ENCODE data around the gene EPHA10.
"Not testable (repeated sequence)": the region's sequence is repeated elsewhere in the genome, so short reads cannot be mapped to it uniquely, and the experiment has no call there.

EPHA10 gene

GRCh38 chr1:37767488-37767887 lies 2.6 kb upstream of the EPHA10 start:
- DNase-seq: no peak

- peak in 1 of 2 experiments; percentile 48 for DNase-seq
Observed at GRCh38 chr1:37765916-37766664, 1.2 kb upstream of the EPHA10 start.

DNA sequence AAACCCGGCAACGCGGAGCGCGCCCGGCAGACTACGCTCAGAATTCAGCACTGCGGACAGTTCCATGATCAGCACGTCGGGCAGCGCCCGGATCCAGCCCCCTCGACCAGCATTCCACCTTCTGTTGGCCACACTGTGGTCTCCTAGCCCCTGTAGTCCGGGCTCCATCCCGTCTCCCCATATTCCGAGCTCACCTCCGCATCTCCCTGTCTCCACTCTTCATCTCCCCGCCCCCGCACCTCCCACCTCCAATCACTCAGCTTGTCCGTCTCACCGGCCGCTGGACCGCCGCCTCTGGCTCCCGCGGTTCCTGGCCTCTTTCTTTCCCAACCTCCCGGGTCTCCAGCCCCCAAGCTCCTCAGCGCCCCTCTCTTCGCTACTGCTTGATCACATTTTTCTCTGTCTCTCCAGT lies 500 bp downstream of the EPHA10 start:
- DNase-seq: no peak

DNA sequence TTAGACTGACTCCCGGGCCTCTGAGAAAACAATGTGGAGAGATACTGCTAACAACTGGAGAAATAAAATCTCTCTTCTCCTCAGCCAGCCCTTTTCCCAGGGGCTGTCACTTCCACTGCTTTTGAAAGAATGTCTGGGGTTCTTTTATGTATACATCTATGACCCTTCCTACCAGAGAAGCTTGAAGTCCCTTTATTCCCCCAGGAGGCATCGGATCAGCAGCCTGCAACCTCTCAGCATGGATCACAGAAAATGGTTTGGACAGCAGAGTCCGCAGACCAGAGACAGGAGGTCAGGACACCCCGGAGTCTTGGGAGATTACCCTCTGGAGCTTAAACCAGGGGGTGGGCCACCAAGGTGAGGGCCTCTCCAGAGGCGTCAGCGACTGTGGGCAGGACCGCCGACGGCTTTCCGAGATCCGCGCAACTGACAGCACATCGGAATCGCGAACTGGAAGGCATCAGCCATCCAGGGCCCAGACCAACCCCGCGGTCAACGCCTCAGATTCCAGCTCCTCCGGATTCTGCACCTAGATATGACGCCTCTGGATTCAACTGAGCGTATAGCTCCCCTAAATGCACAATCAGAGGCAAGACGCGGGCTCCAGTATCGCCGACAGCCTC lies 1.0 kb downstream of the EPHA10 start:
- no peak for DNase-seq

- no peak for DNase-seq
Observed at GRCh38 chr1:37762516-37762915, 2.4 kb downstream of the EPHA10 start.

GRCh38 chr1:37761416-37762095 lies 3.4 kb downstream of the EPHA10 start:
- no peak for DNase-seq

DNA sequence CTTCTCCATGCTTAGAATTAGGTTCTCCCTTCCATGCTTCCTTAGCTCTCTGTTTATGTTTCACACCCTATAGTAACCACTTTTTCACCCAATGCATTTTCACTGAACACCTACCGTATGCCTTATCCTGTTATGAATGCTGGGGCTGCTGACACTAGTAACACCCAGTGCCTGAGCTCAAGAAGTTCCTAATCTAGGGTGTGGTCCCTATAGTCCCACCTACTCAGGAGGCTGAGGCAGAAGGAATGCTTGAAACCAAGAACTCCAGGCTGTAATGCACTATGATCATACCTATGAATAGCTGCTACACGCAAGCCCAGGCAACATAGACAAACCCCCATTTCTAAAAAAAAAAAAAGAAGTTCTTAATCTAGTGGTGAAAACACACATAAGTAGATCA lies 5.5 kb downstream of the EPHA10 start:
- no peak for DNase-seq

DNA sequence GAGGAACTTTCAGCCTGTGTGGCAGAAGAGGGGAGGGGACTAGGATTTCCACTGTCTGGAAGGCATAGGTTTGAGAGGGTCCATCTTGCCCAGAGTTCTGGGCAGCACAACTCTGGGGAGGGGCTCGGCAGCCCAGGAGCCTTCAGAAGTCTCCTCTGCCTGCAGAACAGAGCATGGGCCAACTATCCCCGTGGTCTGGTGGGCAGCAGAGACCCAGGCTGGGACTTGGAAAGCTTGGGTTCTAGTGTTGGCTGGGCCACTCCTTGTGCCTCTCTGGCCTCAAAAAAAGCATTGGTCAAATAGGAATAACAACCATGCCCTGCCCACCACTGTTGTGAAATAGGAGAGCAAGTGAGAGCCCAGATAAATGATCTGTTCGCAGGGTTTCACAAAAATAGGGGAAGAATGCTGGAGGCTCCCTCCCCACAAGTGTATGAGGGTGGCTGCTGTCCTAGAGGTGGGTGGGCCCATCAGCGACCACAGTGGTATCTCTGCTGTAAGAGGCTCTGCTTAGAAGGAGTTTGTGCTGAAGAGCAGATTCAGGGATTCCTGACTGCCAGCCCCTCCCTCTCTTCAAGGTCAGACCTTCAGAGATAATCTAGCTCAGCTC lies 8.9 kb downstream of the EPHA10 start:
- no peak for DNase-seq

DNA sequence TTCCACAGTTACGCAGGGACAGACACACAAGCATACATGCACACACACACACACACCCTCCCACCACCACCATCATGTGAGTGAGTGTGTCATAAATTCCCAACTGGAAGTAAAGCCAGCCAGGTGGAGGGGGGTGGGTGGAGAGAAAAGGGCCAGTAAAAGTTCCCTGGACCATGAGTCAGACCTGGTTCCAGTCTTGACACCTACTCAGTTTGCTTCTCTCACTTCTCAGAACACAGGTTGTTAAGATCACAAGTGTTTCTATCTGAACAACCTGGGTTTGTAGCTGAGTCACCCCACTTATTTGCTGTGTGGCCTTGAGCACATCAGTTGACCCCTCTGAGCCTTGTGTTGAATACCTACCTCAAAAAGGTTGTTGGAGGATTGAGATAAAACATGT lies 9.6 kb downstream of the EPHA10 start:
- DNase-seq: no peak

DNA sequence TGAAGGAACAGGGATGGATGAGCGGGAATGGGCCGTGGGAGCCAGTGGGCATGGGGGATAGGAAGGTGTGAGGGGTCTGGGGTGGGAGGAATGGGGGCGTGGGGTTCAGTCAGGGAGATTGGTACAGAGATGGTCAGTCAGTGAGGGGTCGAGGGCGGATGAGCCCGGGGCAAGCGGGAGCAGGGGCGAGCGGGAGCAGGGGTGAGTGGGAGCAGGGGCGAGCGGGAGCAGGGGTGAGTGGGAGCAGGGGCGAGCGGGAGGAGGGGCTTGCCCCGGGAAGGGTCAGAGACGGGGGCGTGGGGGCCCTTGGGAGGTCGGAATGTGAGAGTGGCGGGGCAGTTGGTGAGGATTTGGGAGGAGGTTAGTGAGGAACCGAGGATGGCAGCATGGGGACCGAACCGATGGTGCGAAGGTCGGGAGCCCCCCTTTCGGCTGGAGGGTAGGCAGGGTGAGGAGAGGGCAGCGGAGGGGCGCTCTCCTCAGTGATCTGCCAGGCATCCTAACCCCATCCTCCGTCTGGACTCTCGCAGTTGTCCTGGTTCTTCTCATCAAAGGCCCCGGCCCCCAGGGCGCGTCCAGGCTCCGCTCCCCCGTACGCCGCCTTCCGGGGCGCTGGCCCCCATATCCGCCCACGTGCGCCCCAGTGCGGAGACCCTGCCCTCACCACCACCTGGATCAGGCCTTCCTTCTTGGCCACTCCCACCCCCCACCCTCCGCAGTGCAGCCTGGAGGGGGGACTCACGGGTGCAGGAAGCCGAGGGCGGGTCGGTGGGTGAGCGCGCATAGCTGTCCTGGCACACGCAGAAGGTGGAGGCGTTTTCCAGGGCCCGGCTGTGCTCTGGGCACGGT lies 11.2 kb downstream of the EPHA10 start:
- DNase-seq: no peak

GRCh38 chr1:37752583-37753471 lies 12.1 kb downstream of the EPHA10 start:
- DNase-seq: no peak

DNA sequence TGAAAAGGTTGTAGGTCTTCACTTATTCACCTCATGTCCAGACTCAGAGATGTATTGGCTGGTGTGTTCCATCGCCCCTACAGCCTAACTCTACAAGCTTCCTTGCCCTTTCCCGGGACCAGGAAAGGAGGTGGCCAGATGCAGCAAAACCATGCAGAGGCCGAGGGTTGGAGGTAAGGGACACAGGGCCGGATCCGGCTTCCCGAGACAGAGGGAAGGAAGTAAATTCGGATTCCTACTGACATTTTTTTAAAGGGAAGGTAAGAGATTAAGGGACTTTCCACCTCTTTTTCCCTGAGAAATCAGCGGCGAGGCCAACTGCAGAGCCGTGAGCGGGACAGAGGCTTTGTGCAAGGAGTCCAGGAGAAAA lies 12.7 kb downstream of the EPHA10 start:
- no peak for DNase-seq

- DNase-seq: no peak
Observed at GRCh38 chr1:37748565-37748964, 16.4 kb downstream of the EPHA10 start.

GRCh38 chr1:37746806-37747205 lies 18.1 kb downstream of the EPHA10 start:
- DNase-seq: no peak

GRCh38 chr1:37741662-37742061 lies 23.3 kb downstream of the EPHA10 start:
- DNase-seq: no peak

DNA sequence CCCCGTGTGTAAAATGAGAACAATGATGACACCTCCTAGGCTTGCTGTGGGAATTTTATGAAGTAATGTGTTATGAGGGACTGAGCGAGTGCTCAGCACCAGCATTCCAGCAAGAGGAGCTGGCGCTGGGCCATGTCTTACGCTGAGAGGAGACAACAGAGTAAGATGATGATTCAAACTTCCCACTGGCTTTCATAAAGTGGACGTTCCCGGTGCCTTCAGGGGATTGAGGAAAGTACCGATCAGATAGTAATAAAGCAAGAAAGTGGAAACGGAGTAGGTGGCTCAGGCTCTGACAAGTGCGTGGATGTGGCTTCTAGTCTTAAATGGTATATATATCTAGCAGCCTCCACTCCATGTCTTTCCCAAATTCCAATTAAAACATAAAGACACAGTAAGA lies 23.8 kb downstream of the EPHA10 start:
- DNase-seq: no peak

DNA sequence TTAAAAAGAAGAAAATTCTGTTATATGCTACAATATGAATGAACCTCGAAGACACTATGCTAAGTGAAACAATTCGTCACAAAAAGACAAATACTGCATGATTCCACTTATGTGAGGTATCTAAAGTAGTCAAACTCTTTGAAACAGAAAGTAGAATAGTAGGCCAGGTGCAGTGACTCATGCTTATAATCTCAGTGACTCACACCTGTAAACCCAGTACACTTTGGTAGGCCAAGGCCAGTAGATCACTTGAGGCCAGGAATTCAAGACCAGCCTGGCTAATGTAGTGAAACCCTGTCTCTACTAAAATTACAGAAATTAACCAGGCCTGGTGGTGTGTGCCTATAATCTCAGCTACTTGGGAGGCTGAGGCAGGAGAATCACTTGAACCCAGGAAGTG lies 25.7 kb downstream of the EPHA10 start:
- DNase-seq: no peak

GRCh38 chr1:37738619-37739018 lies 26.3 kb downstream of the EPHA10 start:
- DNase-seq: not testable (repeated sequence)

GRCh38 chr1:37737975-37738374 lies 26.9 kb downstream of the EPHA10 start:
- not testable (repeated sequence) for DNase-seq

DNA sequence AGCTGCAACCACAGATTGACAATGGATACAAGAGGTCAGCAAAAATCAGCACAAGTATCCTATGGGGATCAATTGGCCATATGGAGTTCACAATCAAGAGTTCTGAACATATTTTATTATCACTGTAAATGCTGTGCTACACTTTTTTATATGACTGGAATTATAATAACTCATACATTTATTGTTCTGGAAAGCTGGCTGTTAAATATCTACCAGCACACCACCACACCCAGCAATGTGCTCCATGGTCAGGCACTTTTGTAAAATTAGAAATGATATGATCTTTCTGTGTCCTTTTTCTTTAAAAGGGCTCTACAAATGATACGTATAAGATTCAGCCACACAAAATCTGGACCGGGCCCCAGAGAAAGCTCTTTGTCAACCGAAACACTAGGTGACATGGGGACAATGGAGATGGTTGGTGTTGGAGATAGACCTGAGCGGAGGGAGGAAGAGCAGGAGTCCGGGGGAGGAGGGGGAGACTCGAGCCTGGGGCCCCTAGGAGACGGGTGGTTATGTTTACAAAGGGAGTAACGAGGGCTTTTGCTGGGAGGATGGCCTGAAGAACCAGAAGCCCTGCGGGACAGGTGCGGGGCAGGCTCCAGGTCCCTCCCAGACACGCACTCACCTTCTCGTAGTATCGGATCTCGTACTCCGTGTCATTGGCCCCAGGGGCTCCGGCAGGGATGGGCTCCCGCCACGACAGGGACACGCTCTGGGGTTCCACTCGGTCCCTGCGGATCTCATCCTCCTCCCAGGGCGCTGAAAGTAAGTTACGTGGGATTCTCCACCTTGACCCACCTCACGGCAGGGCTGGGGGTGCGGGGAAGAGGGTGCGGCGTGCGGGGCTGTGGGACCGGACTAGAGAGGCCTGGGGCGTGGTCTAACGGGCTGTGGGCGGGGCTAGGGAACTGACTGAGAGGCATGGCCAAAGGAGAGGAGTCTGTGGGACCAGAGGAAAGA lies 30.0 kb downstream of the EPHA10 start:
- DNase-seq: no peak
